WI38 (cell line): ENCODE results near the gene KANSL1L.

Experiments
- H3K4me3 ChIP-seq: 2 replicates; pipeline ENCODE4 v1.5.1; 2011; ENCODE audit warnings: low read depth, mild to moderate bottlenecking, control low read depth, low read length
- CTCF ChIP-seq: IDR thresholded peaks from 2 replicates; pipeline ENCODE4 v1.5.1; 2012; ENCODE audit warnings: low read depth, mild to moderate bottlenecking, control low read depth, low read length

The KANSL1L gene

DNA sequence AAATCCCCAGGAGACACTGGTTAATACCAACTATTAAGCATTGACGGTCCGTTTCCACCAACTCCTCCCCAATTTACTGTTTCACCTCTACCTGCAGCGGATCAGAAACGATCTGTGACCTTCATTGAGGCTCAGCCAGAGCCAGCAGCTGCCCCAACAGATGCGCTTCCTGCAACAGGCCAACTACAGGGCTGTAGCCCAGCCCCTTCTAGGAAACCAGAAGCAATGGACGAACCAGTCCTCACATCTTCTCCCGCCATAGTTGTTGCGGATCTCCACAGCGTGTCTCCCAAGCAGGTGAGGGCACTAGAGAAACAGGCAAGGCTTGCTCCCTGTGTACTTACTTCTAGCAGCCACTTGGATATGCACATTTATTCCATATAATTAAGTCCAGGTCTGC, 177.2 kb downstream of the KANSL1L start:
- TF ChIP-seq CTCF = no peak
- no peak overlapping the region for H3K4me3 ChIP-seq

DNA sequence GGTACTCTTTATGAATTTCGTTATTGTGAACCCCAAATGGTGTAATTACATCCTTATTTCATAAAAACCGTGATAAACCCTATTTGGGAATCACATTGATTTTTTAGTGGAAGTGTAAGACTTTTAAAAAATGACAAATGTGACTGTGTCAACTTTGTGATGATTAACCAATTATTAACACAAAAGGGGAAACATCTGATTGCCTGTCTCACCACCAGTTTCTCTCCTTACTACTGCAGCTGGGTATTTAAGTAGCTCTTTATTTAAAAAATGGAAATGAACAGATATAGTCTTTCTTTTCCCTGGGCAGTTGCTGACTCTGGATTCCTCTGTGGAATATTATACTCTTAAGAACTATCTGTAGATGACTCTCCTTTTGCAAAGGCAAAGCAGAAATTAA, 180.4 kb downstream of the KANSL1L start:
- no peak overlapping the region for H3K4me3 ChIP-seq
- TF ChIP-seq CTCF = no peak

DNA sequence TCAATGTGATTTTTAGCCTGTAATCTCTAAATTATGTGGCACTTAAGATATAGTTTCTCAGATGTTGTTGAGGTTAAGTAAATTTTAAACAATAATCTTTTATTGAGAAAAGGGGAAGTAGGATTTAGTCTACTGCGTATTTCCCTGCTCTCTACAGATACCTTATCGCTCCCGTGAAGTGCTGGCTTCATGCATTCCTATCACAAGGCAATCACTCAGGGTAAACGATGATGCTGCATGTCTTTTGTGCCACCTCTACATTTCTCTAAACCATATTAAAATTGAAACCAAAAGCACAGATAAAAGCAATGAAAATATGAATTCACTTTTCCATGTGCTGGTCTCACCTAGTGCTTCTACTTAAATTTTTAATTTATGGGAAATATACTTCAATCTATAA, 183.2 kb downstream of the KANSL1L start:
- no peak overlapping the region for H3K4me3 ChIP-seq
- no peak for TF ChIP-seq CTCF

GRCh38 chr2:209986415-209986814, 184.8 kb downstream of the KANSL1L start:
- no peak overlapping the region for H3K4me3 ChIP-seq

GRCh38 chr2:209985874-209986273, 185.3 kb downstream of the KANSL1L start:
- no peak for TF ChIP-seq CTCF

More at GRCh38 chr2:209986415-209986814, 184.8 kb downstream of the KANSL1L start:
- TF ChIP-seq CTCF = no peak

GRCh38 chr2:209984291-209984690, 186.9 kb downstream of the KANSL1L start:
- TF ChIP-seq CTCF = no peak
- no peak overlapping the region for H3K4me3 ChIP-seq

More at GRCh38 chr2:209985874-209986273, 185.3 kb downstream of the KANSL1L start:
- no peak overlapping the region for H3K4me3 ChIP-seq

DNA sequence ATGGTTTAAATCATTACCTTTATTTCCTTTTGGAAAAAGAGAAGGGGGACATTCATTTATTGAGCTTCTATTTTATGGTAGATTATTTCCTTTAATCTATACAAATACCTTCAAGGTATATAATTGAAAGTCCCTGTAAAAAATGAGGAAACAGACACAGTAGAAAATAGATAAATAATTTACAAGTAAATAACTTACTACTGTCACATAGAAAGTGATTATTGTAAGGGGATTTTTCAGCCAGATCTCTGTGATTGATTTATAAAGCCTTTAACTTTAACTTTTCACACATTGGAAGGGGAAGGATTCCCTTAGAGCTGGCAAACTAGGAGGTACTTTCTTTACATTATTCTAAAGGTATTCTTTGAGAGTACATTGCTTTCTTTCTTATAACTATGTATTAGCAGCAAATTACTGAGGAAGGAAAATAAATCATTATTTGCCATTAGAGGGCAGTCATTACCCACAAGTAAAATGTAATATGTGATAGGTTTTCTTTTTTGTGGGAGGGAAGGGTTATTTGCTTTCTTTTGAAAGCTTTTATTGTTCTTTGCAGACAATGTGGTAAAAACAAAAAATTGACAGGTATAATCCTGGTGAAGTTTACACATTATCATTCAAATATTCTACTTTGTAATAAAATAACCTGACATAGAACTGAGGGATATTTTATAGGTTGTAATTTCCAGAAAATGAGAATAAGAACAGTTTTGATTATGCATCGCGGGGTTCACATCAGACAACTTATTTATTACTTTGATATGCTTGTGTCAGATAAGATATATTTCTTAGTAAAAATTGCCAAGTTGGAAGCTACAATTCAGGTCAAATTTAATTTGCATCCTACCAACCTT, 193.6 kb downstream of the KANSL1L start:
- no peak overlapping the region for H3K4me3 ChIP-seq
- TF ChIP-seq CTCF = peak; percentile 13; the same call in 1 of the 2 replicates
